ENCODE measurements around the gene RNF144B. TPM values are rescaled to one million over a fixed set of nuclear protein-coding genes. Genes with fewer than 3 reads are reported as not detected.

The RNF144B gene
- total and polyA plus RNA-seq, 2 donors (not counting 1 experiment from before 2014, with no cell fraction given): 0.61 to 0.83 TPM

DNA sequence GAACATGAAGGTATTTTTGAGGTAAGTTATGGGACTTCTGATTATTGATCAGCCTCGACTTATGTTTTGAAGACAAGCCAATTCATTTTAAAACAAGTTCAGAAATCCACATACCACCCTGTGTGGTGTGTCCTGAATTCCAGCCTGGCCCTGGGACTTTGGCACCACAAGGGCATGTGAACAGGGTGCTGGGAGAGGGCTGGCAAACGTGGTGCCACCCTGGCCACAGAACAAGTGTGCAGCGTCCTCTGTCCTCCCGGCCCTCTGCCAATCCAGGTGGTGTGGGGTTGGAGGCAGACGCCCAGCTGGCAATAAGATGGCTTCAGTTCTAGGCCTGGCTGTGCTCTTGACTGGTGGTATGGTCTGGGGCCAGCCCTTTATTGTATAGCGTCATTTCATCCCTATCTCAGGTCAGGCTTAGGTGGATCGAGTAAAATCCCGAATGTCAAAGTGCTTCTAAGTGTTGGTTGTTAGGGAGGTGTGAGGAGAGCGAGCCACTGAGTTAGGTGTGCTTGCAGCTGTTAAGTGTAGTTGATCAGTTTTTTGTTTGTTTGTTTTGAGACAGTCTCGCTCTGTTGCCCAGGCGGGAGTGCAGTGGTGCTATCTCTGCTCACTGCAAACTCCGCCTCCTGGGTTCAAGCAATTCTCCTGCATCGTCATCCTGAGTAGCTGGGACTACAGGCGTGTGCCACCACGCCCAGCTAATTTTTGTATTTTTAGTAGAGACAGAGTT is 84.2 kb downstream of the RNF144B start:
- no peak overlapping the region for H3K27ac ChIP-seq (ENCODE audit: insufficient read depth, low read length)
- no peak for DNase-seq (ENCODE audit: low read depth in 2 of 2)
- no peaks in the 10 kb centered on the region for H3K79me2 ChIP-seq (ENCODE audit: control insufficient read depth, insufficient read depth, low read length)
- no peak overlapping the region for H3K4me3 ChIP-seq (replicated peaks in 1 of 4; ENCODE audit: control extremely low read depth in 1 of 4, insufficient read depth in 1 of 4, low read depth in 3 of 4, low read length in 4 of 4)
- H3K9me3 ChIP-seq (ENCODE audit: control insufficient read depth, insufficient read depth, low read depth, low read length): no peaks in the 10 kb centered on the region
- no peak overlapping the region for H2AFZ ChIP-seq (ENCODE audit: low read length)
- no peak for TF ChIP-seq EZH2 (IDR thresholded peaks at IDR 0.05; ENCODE audit: low read length, missing control alignments)
- TF ChIP-seq, protein P1, sequence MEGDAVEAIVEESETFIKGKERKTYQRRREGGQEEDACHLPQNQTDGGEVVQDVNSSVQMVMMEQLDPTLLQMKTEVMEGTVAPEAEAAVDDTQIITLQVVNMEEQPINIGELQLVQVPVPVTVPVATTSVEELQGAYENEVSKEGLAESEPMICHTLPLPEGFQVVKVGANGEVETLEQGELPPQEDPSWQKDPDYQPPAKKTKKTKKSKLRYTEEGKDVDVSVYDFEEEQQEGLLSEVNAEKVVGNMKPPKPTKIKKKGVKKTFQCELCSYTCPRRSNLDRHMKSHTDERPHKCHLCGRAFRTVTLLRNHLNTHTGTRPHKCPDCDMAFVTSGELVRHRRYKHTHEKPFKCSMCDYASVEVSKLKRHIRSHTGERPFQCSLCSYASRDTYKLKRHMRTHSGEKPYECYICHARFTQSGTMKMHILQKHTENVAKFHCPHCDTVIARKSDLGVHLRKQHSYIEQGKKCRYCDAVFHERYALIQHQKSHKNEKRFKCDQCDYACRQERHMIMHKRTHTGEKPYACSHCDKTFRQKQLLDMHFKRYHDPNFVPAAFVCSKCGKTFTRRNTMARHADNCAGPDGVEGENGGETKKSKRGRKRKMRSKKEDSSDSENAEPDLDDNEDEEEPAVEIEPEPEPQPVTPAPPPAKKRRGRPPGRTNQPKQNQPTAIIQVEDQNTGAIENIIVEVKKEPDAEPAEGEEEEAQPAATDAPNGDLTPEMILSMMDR (conservative IDR thresholded peaks at IDR 0.05 in 1 of 2, IDR thresholded peaks at IDR 0.05 in 1 of 2; ENCODE audit: low read depth in 1 of 2, low read length in 2 of 2): no peak
- no peaks in the 10 kb centered on the region for H3K4me1 ChIP-seq (ENCODE audit: control insufficient read depth, extremely low read depth, insufficient read depth, low read length)
- H3K4me2 ChIP-seq (ENCODE audit: extremely low read depth, insufficient read depth, low read length): no peak overlapping the region
- no peaks in the 10 kb centered on the region for H4K20me1 ChIP-seq (ENCODE audit: control insufficient read depth, extremely low read depth, insufficient read depth, low read length)
- no peak overlapping the region for H3K9ac ChIP-seq (ENCODE audit: insufficient read depth, low read length)
- no peaks in the 10 kb centered on the region for H3K36me3 ChIP-seq (ENCODE audit: control insufficient read depth, insufficient read depth, low read length)
- H3K27me3 ChIP-seq (ENCODE audit: control insufficient read depth, insufficient read depth, low read length): no peaks in the 10 kb centered on the region

DNA sequence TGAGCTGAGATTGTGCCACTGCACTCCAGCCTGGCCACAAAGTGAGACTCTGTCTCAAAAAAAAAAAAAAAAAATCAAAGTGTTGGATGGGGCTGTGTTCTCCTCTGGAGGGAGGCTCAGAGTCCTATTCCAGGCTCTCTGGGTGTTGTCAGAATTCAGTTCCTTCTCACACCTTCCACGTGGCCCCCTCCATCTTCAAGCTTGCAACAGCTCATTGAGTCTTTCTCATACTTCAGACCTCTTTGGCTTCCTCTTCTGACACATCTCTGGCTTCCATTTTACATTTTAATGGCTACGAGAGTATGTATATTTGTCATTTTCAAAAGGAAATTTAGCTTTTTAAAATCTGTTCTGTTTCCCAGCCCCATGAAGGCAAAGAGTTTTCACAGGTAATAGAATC is 85.8 kb downstream of the RNF144B start:
- no peak for TF ChIP-seq EZH2 (IDR thresholded peaks at IDR 0.05; ENCODE audit: low read length, missing control alignments)
- TF ChIP-seq, protein P1 (conservative IDR thresholded peaks at IDR 0.05 in 1 of 2, IDR thresholded peaks at IDR 0.05 in 1 of 2; ENCODE audit: low read depth in 1 of 2, low read length in 2 of 2): no peak
- H3K27me3 ChIP-seq (ENCODE audit: control insufficient read depth, insufficient read depth, low read length): no peaks in the 10 kb centered on the region
- no peak overlapping the region for H2AFZ ChIP-seq (ENCODE audit: low read length)
- H3K79me2 ChIP-seq (ENCODE audit: control insufficient read depth, insufficient read depth, low read length): no peaks in the 10 kb centered on the region
- no peak overlapping the region for H3K4me3 ChIP-seq (replicated peaks in 1 of 4; ENCODE audit: control extremely low read depth in 1 of 4, insufficient read depth in 1 of 4, low read depth in 3 of 4, low read length in 4 of 4)
- H3K9me3 ChIP-seq (ENCODE audit: control insufficient read depth, insufficient read depth, low read depth, low read length): no peaks in the 10 kb centered on the region
- H3K4me2 ChIP-seq (ENCODE audit: extremely low read depth, insufficient read depth, low read length): no peak overlapping the region
- DNase-seq (ENCODE audit: low read depth in 2 of 2): no peak
- H3K4me1 ChIP-seq (ENCODE audit: control insufficient read depth, extremely low read depth, insufficient read depth, low read length): no peaks in the 10 kb centered on the region
- no peaks in the 10 kb centered on the region for H3K36me3 ChIP-seq (ENCODE audit: control insufficient read depth, insufficient read depth, low read length)
- H4K20me1 ChIP-seq (ENCODE audit: control insufficient read depth, extremely low read depth, insufficient read depth, low read length): no peaks in the 10 kb centered on the region
- no peak overlapping the region for H3K9ac ChIP-seq (ENCODE audit: insufficient read depth, low read length)
- no peak overlapping the region for H3K27ac ChIP-seq (ENCODE audit: insufficient read depth, low read length)

DNA sequence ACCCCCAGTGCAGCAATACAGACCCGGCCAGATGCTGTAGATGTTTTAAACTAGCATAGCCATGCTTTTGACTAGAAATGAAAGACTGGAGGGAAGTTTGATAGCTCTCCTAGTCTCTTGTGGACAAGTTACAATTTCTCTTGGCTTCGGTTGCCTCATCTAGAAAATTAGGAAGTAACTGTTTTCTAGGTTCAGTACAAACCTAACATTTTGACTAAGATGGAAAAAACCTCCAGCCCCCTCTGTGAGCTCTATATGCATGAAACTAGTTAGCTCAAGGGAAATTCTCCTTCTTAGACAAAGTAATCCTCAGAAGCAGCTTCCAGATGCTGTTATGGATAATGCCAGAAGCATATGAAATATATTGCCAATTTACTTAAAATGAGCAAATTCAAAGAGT is 86.6 kb downstream of the RNF144B start:
- no peak for DNase-seq (ENCODE audit: low read depth in 2 of 2)
- no peak for TF ChIP-seq EZH2 (IDR thresholded peaks at IDR 0.05; ENCODE audit: low read length, missing control alignments)
- TF ChIP-seq, protein P1 (conservative IDR thresholded peaks at IDR 0.05 in 1 of 2, IDR thresholded peaks at IDR 0.05 in 1 of 2; ENCODE audit: low read depth in 1 of 2, low read length in 2 of 2): no peak
- no peak overlapping the region for H2AFZ ChIP-seq (ENCODE audit: low read length)
- H3K4me2 ChIP-seq (ENCODE audit: extremely low read depth, insufficient read depth, low read length): no peak overlapping the region
- H3K9me3 ChIP-seq (ENCODE audit: control insufficient read depth, insufficient read depth, low read depth, low read length): no peaks in the 10 kb centered on the region
- no peaks in the 10 kb centered on the region for H3K27me3 ChIP-seq (ENCODE audit: control insufficient read depth, insufficient read depth, low read length)
- no peaks in the 10 kb centered on the region for H3K4me1 ChIP-seq (ENCODE audit: control insufficient read depth, extremely low read depth, insufficient read depth, low read length)
- no peak overlapping the region for H3K27ac ChIP-seq (ENCODE audit: insufficient read depth, low read length)
- H3K9ac ChIP-seq (ENCODE audit: insufficient read depth, low read length): no peak overlapping the region
- no peaks in the 10 kb centered on the region for H3K36me3 ChIP-seq (ENCODE audit: control insufficient read depth, insufficient read depth, low read length)
- no peaks in the 10 kb centered on the region for H3K79me2 ChIP-seq (ENCODE audit: control insufficient read depth, insufficient read depth, low read length)
- H3K4me3 ChIP-seq (replicated peaks in 1 of 4; ENCODE audit: control extremely low read depth in 1 of 4, insufficient read depth in 1 of 4, low read depth in 3 of 4, low read length in 4 of 4): no peak overlapping the region
- no peaks in the 10 kb centered on the region for H4K20me1 ChIP-seq (ENCODE audit: control insufficient read depth, extremely low read depth, insufficient read depth, low read length)

Measured in fibroblast of lung (primary cell).